ENCODE data around the gene TMEM179.

- TF ChIP-seq RAD21 (IDR thresholded peaks at IDR 0.05; ENCODE audit: low read depth) (no peak), TAF1 (IDR thresholded peaks at IDR 0.05; ENCODE audit: low read depth) (no peak), REST (IDR thresholded peaks at IDR 0.05; ENCODE audit: low read depth) (no peak), TCF12 (IDR thresholded peaks at IDR 0.05; ENCODE audit: low read depth) (no peak), CEBPB (IDR thresholded peaks at IDR 0.05) (no peak), USF1 (IDR thresholded peaks at IDR 0.05) (no peak), YY1 (IDR thresholded peaks at IDR 0.05; ENCODE audit: low read depth) (no peak), CREB1 (IDR thresholded peaks at IDR 0.05; ENCODE audit: low read depth) (no peak)
Observed at GRCh38 chr14:104550340-104550860, 54.2 kb downstream of the TMEM179 start.
